HTERT RPE-1 (cell line): ENCODE results near the gene SCGB3A1.

ENCODE experiments used
- in situ Hi-C: fragments of 300-500 bp; cut with MboI; formaldehyde crosslinking; loops from 4 replicates; pipeline ENCODE4 v1.14.3; 2020; ENCODE audit warnings: low sequenced_read_pairs

Gene SCGB3A1

GRCh38 chr5:180590543-180591310 lies 572 bp downstream of the SCGB3A1 start:
- in situ Hi-C loops = no loop called here

- in situ Hi-C loops = no loop called here
These were observed 1.3 kb downstream of the SCGB3A1 start for GRCh38 chr5:180589771-180590542.

- in situ Hi-C loops = no loop called here
These were observed 4.4 kb downstream of the SCGB3A1 start for GRCh38 chr5:180586870-180587269.

- in situ Hi-C loops = no loop called here
These were observed 5.1 kb downstream of the SCGB3A1 start for GRCh38 chr5:180586204-180586603.

GRCh38 chr5:180583738-180584137 lies 7.6 kb downstream of the SCGB3A1 start:
- in situ Hi-C loops = no loop called here

GRCh38 chr5:180580681-180581080 lies 10.6 kb downstream of the SCGB3A1 start:
- in situ Hi-C loops = no loop called here

- in situ Hi-C loops = no loop called here
These were observed 15.7 kb downstream of the SCGB3A1 start for GRCh38 chr5:180575571-180575970.

GRCh38 chr5:180568914-180569313 lies 22.4 kb downstream of the SCGB3A1 start:
- in situ Hi-C loops = no loop called here

GRCh38 chr5:180563994-180564393 lies 27.3 kb downstream of the SCGB3A1 start:
- in situ Hi-C loops = no loop called here

- in situ Hi-C loops = no loop called here
These were observed 33.1 kb downstream of the SCGB3A1 start for GRCh38 chr5:180558232-180558631.

- in situ Hi-C loops = no loop called here
These were observed 34.0 kb downstream of the SCGB3A1 start for GRCh38 chr5:180557217-180557809.

- in situ Hi-C loops = no loop called here
These were observed 36.0 kb downstream of the SCGB3A1 start for GRCh38 chr5:180555168-180555921.

- in situ Hi-C loops = no loop called here
These were observed 37.8 kb downstream of the SCGB3A1 start for GRCh38 chr5:180553530-180553929.

- in situ Hi-C loops = no loop called here
These were observed 42.7 kb downstream of the SCGB3A1 start for GRCh38 chr5:180548563-180548962.

GRCh38 chr5:180545248-180545647 lies 46.1 kb downstream of the SCGB3A1 start:
- in situ Hi-C loops = no loop called here

GRCh38 chr5:180541710-180542109 lies 49.6 kb downstream of the SCGB3A1 start:
- in situ Hi-C loops = no loop called here
